ENCODE measurements around the gene SUPT5H.

DNA sequence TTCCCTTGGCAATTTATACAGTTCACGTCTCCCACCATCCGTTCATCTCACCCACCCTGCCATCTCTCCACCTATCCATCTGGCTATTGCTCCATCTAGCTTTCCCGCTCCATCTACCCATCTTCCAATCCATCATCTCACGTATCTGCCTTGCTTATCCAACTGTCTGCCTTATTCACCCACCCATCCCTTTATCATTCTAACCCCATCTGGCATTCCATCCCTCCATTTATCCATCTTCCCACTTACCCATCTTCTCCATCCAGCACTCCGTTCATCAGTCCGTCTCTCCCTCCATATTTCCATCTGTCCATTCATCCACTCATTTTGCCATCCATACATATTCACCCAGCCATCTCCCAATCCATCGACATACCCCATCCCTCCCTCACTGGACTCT lies 19.6 kb upstream of the SUPT5H start:
- no peak for TF ChIP-seq EZH2 (IDR thresholded peaks at IDR 0.05; ENCODE audit: borderline replicate concordance)
- no peak for TF ChIP-seq CTCF (IDR thresholded peaks at IDR 0.05; ENCODE audit: poor library complexity)

All from hepatocyte (in vitro differentiated cells).